NCI-H1417 (cell line): ENCODE results near the gene DIAPH2.
A peak's percentile ranks its signal among the peaks of the same experiment; 100 is the strongest.

Source experiments
- DNase-seq, 3 experiments: peaks; one replicate each; lab custom pipeline; 2025; lab: John Stamatoyannopoulos, UW

DIAPH2 gene

GRCh38 chrX:97306771-97307470, 622.3 kb downstream of the DIAPH2 start:
- DNase-seq: no peak

- DNase-seq: no peak
These were observed 623.5 kb downstream of the DIAPH2 start for GRCh38 chrX:97308171-97308570.

DNA sequence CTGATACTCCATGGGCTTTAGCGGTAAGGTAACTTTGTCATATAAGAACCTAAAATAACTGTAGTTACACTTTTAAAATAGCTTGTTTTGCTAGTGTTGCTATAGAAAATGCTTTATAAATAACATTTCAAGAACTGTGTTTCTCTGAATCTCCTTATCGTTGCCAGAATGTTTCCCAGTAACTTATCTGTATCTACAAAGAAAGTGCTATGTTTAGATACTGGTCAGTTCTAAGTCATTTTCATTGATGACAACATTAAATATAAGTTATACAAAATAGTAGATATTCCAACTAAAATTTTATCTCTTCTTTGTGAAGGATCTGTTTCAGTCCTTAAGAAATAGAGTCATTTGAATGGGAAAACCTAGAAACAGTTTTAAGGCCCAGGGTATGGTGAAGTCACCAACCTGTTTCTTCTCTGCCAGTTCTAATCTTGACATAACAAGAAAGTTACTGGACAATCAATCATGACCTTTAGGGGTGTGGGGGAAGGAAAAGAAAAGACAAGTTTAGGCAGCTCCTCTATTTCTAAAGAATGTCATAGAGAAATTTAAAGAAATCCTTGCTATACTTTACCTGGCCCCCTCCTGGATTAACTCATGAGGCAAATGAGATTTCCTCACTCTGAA, 625.0 kb downstream of the DIAPH2 start:
- DNase-seq: no peak

GRCh38 chrX:97310373-97310772, 625.7 kb downstream of the DIAPH2 start:
- DNase-seq: no peak

DNA sequence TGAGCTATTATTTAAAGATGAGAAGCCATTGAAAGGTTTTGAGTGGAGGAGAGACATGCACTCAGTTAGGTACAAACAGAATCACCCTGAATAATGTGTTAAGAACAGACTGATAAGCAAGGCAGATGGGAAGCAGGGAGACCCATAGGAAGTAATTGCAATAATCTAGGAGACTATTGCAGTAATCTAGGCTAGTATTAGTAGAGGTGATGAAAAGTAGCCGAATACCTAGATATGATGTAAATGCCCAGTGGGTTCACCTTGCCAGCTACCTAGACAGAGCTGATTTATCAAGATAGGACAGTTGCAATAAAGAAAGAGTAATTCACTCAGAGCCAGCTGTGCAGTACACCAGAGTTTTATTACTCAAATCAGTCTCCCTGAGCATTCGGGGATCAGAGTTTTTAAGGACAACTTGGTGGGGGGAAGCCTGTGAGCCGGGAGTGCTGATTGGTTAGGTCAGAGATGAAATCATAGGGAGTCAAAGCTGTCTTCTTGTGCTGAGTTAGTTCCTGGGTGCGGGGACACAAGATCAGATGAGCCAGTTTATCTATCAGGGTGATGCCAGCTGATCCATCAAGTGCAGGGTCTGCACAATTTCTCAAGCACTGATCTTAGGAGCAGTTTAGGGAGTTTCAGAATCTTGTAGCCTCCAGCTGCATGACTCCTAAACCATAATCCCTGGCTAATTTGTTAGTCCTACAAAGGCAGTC, 626.6 kb downstream of the DIAPH2 start:
- DNase-seq: no peak

- no peak for DNase-seq
These were observed 629.7 kb downstream of the DIAPH2 start for GRCh38 chrX:97314345-97314744.

- DNase-seq: no peak
These were observed 631.3 kb downstream of the DIAPH2 start for GRCh38 chrX:97315939-97316338.

DNA sequence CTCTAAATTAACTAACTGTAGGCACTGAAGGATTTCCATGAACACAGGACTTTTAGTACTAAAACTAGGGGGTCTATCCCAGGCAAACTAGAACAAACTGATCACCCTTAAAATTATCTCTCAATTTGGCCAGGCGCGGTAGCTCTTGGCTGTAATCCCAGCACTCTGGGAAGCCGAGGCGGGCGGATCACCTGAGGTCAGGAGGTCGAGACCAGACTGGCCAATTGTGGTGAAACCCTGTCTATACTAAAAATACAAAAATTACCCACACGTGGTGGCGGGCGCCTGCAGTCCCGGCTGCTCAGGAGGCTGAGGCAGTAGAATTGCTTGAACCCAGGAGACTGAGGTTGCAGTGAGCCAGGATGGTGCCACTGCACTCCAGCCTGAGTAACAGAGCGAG, 635.7 kb downstream of the DIAPH2 start:
- no peak for DNase-seq

DNA sequence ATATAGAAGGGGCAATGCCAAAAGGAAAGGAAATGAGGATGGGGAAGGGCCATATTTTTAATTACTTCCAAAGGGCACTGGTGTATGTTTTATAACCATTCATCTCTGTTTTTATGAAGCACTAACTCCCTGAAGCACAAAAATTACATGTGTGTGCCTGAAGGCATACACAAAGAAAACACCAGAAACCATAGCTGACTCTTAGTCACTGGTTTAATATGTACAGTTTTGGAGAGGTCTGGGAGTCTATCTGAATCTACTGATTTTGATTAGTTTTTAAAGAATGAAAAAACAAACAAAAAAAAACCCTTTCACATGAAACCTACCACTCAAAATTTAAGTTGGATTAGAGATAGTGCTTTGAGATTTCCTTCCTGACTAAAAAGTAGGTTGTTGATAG, 637.8 kb downstream of the DIAPH2 start:
- no peak for DNase-seq

- DNase-seq: peak in 1 of 3 experiments; percentile 51
These were observed 641.8 kb downstream of the DIAPH2 start for GRCh38 chrX:97326456-97326855.

DNA sequence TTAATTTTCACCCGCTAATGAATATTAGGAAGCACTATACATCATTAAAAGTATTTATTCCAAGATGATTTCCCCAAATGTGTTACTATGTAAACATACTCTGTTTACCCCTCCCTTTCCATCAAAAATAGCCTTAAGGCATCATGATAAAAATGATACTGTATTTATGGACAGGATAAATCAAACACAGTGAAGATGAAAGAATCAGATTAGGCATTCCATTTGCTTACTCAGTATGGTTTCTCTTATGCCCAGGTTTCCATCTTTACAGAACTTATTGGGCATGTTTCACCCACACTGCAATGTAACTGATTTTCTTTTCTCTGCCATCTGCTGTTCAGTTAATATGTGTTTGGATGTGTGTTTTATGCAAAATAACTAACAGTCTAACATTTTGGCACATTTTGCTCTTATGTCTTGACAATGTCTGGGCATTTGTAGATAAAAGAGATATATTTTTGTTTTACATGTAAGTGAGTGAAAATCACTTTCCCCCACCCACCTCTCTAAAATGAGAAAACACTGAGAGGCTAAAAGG, 644.3 kb downstream of the DIAPH2 start:
- DNase-seq: peak in 1 of 3 experiments; percentile 39

DNA sequence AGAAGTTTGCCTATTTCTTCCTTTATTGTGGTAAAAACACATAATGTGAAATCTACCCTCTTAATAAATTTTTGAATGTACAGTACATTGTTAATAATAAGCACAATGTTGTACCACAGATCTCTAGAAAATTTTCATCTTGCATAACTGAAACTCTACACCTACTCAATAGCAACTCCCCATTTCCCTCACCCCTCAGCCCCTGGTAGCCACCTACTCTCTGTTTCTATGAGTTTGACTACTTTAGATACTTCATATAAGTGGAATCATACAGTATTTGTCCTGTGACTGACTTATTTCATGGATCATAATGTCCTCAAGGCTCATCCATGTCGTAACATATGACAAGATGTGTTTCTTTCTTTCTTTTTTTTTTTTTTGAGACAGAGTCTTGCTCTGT, 645.5 kb downstream of the DIAPH2 start:
- no peak for DNase-seq

- no peak for DNase-seq
These were observed 648.3 kb downstream of the DIAPH2 start for GRCh38 chrX:97332963-97333362.

DNA sequence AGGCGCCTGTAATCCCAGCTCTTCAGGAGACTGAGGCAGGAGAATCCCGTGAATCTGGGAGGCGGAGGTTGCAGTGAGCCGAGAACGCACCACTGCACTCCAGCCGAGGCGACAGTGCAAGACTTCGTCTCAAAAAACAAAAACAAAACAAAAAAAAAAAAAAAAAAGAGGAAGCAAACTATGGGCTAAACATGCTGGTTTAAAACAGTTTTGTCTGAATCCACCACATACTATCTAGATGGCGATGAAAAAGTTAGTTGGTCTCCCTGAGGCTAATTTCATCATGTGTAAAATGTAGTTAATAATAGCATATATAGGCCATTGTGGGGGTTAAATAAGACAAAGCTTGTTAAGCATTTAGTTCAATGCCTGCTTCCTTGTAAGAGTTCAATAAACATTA, 650.2 kb downstream of the DIAPH2 start:
- DNase-seq: no peak

DNA sequence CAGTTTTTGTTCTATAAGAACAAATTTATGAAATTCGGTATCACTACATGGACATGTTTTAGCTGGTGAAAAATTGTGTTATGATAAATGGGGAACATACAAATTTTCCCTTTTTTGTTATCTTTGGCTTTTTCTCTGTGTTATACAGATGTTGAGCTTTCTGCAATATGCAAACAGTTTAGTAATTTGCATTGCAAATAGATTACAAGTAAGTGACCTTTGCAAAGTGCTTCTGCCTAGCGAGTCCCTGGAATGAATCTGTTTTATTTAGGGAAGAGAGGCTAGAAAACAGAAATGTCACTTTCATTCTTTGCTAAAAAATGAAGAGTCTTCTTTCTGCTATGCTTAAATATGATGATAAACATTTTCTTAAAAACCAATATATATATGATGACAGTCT, 660.1 kb downstream of the DIAPH2 start:
- DNase-seq: no peak

- peak in 2 of 3 experiments; percentile 18 to 85 for DNase-seq
These were observed 674.3 kb downstream of the DIAPH2 start for GRCh38 chrX:97358941-97359340.

GRCh38 chrX:97363843-97364242, 679.2 kb downstream of the DIAPH2 start:
- no peak for DNase-seq

- peak in 2 of 3 experiments; percentile 14 to 67 for DNase-seq
These were observed 681.6 kb downstream of the DIAPH2 start for GRCh38 chrX:97366237-97366636.

DNA sequence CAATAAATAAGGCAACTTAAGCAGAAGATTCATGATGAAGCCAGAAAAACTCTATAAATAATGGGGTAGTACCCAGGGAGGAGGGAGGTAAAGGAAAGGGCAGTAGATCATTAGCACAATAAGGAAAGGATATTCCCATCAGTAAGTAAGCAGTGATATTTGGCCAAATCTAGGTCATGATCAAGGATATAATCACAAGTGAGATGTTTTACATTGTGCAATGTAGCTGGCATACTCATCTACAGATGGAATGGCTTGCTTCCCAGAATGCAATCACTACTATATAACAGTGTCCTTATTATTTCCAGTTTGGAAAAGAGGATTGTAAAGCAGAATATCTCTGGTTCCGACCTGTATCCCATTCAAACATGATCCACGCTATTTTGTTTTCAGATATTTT, 682.5 kb downstream of the DIAPH2 start:
- no peak for DNase-seq

GRCh38 chrX:97369947-97370346, 685.3 kb downstream of the DIAPH2 start:
- no peak for DNase-seq

- DNase-seq: peak in 2 of 3 experiments; percentile 7 to 13
These were observed 687.5 kb downstream of the DIAPH2 start for GRCh38 chrX:97372001-97372766.

DNA sequence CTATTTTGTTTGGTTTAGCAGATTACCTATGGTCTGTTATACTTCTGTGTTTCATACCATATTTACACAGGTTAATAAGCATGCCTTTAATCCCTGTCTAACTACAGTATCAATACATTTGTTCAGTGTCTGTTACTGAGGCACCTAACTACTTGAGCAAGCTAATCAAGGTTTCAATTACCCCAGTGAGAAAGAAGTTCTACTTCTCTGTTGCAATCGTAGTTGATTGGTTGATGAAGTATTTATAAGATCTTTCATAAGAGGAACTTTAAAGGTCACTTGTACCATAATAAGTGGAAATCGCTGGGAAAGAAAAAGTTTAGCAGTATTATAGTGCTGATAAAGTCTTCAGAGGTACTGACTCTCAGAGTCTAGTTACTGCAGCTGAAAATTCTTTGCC, 689.6 kb downstream of the DIAPH2 start:
- DNase-seq: no peak
